Activated naive CD4-positive, alpha-beta T cell treated with anti-CD3 and anti-CD28 coated beads, Interleukin-2, amount 50 U/mL, for 16 hours (primary cell): ENCODE measurements around the gene RAB5B.
A peak's percentile ranks its signal among the peaks of the same experiment; 100 is the strongest.
"Not testable (repeated sequence)": the region's sequence is repeated elsewhere in the genome, so short reads cannot be mapped to it uniquely, and the experiment has no call there.

Experiments
- DNase-seq: peaks from one replicate; pipeline ENCODE4 v3.0.0-alpha.2; 2020

The RAB5B gene

GRCh38 chr12:55985341-55985740 lies 11.5 kb downstream of the RAB5B start:
- DNase-seq = no peak

- DNase-seq = not testable (repeated sequence)
These were observed 12.1 kb downstream of the RAB5B start for GRCh38 chr12:55985976-55986375.

- no peak for DNase-seq
These were observed 17.2 kb downstream of the RAB5B start for GRCh38 chr12:55991110-55991509.

DNA sequence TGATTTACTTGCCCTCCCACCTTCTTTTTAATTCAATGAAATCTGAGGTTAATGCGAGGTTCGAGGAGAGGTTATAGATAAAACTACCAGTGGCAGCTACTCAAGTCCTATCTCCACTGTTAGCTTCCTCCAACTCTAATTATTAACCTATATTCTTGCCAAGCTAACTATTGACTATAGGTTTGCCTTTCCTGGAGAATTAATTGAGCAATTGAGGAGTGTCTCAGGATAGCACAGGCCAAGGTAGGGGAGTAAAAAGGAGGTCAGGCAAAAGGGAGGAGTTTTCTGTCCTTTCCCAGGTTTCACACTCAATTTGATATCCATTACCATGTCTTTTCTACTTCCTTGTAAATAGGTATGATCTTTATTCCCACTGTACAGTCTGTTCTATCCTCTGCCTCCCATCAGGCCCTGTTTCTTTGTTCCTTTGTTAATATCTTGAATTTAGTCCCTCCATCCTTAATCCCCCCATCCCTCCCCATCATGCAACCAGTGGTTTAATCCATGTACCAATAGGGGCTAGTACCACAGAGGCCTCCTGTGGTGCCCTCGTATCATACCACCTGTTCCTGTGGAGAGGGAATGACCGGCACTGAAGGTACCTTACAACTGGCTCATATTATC lies 19.5 kb downstream of the RAB5B start:
- DNase-seq = no peak

DNA sequence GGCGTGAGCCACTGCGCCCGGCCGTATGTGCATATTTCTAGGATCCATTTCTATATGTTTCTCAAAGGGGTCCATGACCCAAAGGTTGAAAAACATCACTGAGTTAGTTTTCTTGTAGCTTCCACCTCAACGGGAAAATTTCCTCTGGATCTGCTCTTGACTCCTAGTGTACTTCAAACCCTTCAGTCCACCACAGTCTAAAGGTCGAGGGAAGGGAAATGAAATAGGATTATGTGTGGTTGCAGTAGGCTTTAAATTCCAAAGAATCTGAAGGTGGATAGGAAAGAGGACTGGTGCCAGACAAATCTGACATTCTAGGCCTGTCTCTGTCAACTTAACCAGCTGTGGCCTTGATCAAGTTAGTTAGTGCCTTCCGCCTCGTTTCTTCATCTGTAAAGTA lies 21.5 kb downstream of the RAB5B start:
- DNase-seq = no peak

DNA sequence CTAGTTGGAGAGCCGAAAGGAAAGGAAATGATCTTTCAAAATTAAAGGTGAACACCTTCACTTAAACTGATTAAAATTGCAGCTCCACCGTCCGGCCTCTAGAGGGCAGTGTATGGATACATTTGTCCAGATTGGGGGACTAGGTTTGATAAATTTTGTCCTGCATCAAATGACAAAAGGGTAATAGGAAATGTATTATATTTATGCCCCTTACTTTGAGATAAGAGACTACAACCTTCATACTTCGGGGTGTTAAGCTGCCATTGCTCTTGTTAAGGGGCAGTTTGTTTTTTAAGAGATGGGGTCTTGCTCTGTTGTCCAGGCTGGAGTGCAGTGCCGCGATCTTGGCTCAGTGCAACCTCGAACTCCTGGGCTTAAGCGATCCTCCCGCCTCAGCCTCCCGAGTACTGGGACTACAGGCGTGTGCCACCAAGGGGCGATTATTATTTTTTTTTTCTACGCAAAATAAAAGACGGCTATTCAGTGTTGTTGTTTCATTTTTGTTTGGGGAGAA lies 22.4 kb downstream of the RAB5B start:
- peak; percentile 49 for DNase-seq

DNA sequence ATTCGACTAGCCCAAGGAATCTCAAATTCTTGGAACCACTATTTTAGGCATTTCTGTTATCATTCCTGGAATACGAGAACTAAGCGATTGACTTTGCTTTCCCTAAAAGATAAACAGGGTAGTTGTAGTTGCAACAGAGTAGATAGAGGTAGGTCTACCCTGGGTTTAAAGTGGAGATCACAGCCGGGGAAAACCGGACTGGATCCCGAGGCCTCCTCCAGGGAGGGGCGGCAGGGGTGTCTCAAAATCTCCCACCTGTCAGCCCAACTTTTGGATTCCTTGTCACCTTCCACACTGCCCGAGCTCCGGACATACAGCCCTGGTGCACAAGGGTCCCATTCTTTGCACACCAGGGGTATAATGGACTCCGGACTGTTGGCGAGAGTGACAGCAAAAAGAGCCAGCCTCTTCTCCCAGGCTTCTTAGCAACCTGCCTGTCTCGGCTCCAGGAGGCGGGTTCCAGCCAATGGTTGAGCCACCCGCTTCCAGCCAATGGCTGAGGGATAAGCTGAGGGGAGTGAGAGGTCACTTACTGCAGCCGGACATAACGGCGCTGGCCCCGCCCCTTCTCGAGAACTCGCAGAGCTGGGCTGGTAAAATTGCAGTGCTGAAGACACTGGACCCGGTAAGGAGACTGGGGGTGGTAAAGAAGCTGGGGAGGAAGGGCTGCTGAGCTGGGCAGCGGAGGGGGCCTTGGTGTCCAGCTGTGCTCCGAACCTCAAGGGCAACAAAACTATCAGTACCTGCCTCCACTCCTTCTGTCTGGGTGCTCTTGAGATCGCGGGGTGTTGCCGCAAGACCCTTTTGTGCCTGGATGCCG lies 23.0 kb downstream of the RAB5B start, which contains the start of gene SUOX:
Gene SUOX, plus strand, starts transcription at position 562 of the 820 bp plus-strand sequence. CDS start 4,946 bp downstream, outside the sequence.
- DNase-seq = no peak

GRCh38 chr12:55997535-55997859 lies 23.6 kb downstream of the RAB5B start:
- DNase-seq = no peak

- DNase-seq = not testable (repeated sequence)
These were observed 25.6 kb downstream of the RAB5B start for GRCh38 chr12:55999522-55999921.

DNA sequence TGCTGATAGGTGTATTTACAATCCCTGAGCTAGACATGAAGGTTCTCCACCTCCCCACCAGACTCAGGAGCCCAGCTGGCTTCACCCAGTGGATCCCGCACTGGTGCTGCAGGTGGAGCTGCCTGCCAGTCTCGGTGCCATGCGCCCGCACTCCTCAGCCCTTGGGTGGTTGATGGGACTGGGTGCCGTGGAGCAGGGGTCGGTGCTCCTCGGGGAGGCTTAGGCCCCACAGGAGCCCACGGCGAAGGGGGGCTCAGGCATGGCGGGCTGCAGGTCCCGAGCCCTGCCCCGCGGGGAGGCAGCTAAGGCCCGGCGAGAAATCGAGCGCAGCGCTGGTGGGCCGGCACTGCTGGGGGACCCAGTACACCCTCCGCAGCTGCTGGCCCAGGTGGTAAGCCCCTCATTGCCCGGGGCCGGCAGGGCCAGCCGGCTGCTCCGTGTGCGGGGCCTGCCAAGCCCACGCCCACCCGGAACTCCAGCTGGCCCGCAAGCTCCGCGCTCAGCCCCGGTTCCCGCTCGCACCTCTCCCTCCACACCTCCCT lies 26.2 kb downstream of the RAB5B start:
- DNase-seq = not testable (repeated sequence)

DNA sequence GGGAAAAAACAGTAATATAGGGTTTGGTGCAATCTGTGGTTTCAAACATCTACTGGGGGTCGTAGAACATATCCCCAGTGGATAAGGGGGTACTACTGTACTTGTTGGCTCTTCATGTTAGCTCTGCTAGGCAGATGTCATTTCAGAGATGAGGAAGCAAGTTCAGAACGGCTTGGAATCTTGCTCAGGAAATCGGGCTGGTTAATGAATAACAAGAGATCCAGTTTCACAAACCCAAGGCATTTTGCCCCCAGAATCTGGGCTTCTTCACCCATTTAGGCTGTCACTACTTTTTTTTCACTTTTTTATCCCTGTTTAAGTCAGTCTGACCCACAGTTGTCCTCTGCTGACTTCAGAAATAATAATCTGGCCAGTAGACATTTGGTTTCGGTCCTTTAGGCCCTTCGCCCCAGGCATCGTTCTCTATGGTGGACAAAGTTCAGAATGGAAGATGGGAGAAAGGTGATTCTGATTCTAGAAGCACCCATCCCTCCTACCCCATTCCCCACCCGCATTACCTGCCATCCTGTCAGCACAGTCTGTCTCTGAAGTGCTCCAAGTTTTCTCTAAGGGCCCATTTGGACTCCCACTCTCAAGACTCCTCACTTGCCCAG lies 27.7 kb downstream of the RAB5B start:
- DNase-seq = no peak

DNA sequence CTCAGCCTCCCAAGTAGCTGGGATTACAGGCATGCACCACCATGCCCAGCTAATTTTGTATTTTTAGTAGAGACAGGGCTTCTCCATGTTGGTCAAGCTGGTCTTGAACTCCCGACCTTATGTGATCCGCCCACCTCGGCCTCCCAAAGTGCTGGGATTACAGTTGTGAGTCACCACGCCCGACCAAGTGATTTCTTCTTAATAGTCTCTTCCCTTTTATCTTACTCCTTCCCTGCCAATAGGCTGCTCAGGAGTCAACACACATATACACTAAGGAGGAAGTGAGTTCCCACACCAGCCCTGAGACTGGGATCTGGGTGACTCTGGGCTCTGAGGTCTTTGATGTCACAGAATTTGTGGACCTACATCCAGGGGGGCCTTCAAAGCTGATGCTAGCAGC lies 29.5 kb downstream of the RAB5B start:
- DNase-seq = not testable (repeated sequence)

DNA sequence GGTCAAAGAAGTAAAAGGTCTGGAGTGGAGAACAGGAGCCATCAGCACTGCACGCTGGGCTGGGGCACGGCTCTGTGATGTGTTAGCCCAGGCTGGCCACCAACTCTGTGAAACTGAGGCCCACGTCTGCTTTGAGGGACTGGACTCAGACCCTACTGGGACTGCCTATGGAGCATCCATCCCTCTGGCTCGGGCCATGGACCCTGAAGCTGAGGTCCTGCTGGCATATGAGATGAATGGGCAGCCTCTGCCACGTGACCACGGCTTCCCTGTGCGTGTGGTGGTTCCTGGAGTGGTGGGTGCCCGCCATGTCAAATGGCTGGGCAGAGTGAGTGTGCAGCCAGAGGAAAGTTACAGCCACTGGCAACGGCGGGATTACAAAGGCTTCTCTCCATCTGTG lies 30.3 kb downstream of the RAB5B start:
- DNase-seq = no peak

- peak; percentile 76 for DNase-seq
These were observed 34.0 kb downstream of the RAB5B start for GRCh38 chr12:56007564-56008559.

DNA sequence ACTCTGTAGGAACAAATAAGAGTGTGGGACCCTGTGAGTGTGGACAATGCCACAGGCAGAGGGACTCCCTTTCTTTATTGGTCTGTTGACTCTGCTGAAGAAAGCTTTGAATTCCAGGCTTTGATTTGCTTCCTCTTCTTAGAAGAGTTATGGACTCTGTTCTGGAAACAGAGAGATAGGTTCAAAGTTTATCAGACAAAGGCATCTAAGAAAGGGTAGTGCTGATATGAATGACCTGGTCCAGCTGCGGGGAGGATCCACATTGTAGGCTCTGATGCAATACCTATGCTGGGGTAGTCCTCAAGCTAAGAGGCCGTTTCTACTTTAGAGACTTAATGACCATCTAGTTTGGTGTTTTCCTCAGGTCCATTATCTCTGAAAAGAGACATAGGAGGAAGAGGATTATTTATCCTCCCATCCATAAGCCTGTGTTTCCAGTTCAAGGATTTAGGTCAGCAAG lies 36.3 kb downstream of the RAB5B start:
- no peak for DNase-seq

DNA sequence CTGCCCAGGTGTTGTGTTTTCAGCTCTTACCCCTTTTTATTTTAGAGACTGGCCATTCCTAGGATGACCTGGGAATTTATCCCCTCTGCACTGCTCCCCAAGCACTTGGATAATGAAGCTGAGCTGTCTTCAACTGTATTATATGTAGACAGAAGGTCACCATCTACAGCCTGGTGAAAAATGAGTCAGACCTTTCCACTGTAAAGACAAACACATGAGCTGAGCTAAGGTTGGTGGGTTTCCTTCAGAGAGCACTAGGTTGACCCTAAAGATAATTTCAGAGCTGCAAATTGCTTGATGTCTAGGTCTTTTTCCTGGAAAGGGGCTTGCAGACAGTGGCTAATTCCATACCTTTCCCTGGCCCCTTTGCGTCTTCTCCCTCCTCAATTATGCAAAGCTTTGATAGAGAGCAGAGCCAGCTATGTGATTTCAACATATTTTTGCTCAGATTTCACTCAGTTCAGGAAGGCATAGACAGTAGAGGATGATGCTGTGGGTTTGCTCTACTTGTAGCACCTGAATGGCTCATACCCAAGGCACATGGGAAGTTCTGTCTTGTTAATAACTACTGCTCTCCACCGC lies 37.7 kb downstream of the RAB5B start:
- no peak for DNase-seq

- DNase-seq = no peak
These were observed 39.6 kb downstream of the RAB5B start for GRCh38 chr12:56013482-56013881.

DNA sequence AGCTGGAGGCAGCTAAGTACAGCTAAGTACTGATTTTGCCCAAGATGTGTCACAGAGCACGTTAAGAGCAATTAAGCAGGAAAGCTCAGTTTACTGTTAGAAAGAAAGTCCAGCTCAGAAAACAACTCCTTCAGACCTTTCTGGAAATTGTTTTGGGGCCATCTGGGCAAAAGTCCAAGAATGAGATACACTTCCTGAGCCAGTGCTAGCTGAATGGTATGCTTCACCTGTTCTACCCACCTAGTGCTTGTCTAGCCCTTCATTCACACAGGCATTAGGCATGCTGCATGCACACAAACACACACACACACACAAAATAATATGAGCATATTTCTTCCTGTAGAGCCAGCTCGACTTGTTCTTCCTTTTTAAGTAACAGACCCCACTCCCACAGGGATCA lies 40.3 kb downstream of the RAB5B start:
- no peak for DNase-seq

GRCh38 chr12:56017181-56017580 lies 43.3 kb downstream of the RAB5B start:
- DNase-seq = no peak

GRCh38 chr12:56018356-56018755 lies 44.5 kb downstream of the RAB5B start:
- no peak for DNase-seq

DNA sequence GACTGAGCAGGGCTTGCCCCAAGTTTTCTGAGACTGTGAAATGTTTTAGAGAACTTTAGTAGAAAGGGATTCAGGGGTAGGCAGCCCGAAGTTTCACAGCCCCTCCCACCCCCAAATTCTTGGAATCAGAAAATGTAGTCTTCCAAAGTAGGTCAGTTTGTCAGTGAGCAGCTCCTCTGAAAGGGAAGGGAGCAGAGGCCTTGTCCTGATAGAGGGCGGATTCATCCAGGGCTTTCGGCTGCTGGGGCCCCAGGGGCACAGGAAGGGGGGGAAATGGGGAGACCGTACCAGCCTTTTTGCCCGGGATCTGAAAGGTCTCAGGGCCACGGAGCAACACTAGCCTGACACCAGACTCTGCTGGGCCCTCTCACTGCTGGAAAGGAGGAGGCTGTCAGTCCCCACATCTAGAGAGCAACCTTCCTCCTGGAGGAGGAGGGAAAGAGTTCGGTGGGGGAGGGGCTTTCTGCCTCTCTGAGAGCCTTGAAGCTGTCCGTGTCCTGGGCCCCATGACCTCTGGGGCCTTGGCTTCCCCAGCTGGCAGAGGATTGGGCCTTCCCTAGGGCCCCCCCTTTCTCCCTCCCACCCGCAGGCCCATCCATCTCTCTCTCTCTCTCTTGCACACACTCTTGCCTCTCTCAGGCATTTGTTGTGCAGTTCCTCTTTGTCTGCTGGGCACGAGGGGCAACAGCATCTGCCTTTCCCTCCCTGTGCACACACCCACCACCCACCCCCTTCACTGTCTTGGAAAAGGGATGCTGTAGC lies 46.7 kb downstream of the RAB5B start, which contains the start of gene IKZF4:
Gene IKZF4, plus strand, starts transcription at position 621 of the 762 bp plus-strand sequence. CDS start 451 bp downstream, outside the sequence.
- DNase-seq = no peak
